ENCODE results near the gene FCHSD2.

GRCh38 chr11:72812604-72812966 is 329.5 kb downstream of the FCHSD2 start:
- TF ChIP-seq ZBTB8A (tag by site-specific recombination; IDR thresholded peaks at IDR 0.05) (no peak), CTCF (tag by site-specific recombination; IDR thresholded peaks at IDR 0.05) (no peak), ZBTB20 (tag by site-specific recombination; IDR thresholded peaks at IDR 0.05) (no peak; the same call in 1 of the 2 replicates), ZNF514 (tag by site-specific recombination; IDR thresholded peaks at IDR 0.05) (no peak), ZNF132 (tag by site-specific recombination; IDR thresholded peaks at IDR 0.05; ENCODE audit: borderline replicate concordance) (no peak), PBX3 (CRISPR knock-in tag; IDR thresholded peaks at IDR 0.05) (no peak), ZNF785 (tag by site-specific recombination; IDR thresholded peaks at IDR 0.05) (no peak), ZNF146 (tag by site-specific recombination; IDR thresholded peaks at IDR 0.05) (no peak), GLIS2 (tag by site-specific recombination; IDR thresholded peaks at IDR 0.05) (no peak), ZNF324 (tag by site-specific recombination; IDR thresholded peaks at IDR 0.05) (no peak)

All from HEK293 (cell line).